Mesothelial cell of epicardium (in vitro differentiated cells): ENCODE results near the gene ITLN2. TPM values are rescaled to one million over a fixed set of nuclear protein-coding genes. Genes with fewer than 3 reads are reported as not detected.
"Not testable (repeated sequence)": the region's sequence is repeated elsewhere in the genome, so short reads cannot be mapped to it uniquely, and the experiment has no call there.

Experiments used
- DNase-seq, 2 experiments: peaks; one replicate each; pipeline ENCODE4 v3.0.0; 2021; ENCODE audit warnings: low spot score in 2 of 2; ENCODE audit not compliant: unreplicated experiment in 2 of 2
- H3K27ac Mint-ChIP-seq: 2 replicates; pipeline ENCODE4 v1.8.0; 2021; ENCODE audit warnings: mixed read lengths
- H3K27me3 Mint-ChIP-seq: 2 replicates; pipeline ENCODE4 v1.8.0; 2021; ENCODE audit warnings: low read depth, mixed read lengths
- H3K36me3 Mint-ChIP-seq: 2 replicates; pipeline ENCODE4 v1.8.0; 2021; ENCODE audit warnings: mixed read lengths
- H3K4me1 Mint-ChIP-seq: 2 replicates; pipeline ENCODE4 v1.8.0; 2021; ENCODE audit warnings: mixed read lengths
- H3K4me3 Mint-ChIP-seq: 2 replicates; pipeline ENCODE4 v1.8.0; 2021; ENCODE audit warnings: mild to moderate bottlenecking, moderate library complexity, mixed read lengths
- H3K9me3 Mint-ChIP-seq: 2 replicates; pipeline ENCODE4 v1.8.0; 2021; ENCODE audit warnings: mixed read lengths
- CTCF ChIP-seq: fragments of 200-600 bp; sonication (generic); IDR thresholded peaks from one replicate; pipeline ENCODE4 v1.5.0; 2021; ENCODE audit warnings: antibody characterized with exemption; ENCODE audit not compliant: unreplicated experiment
- total RNA-seq: library from RNA; stranded (reverse); gene quantifications from 3 replicates; pipeline ENCODE4 v1.2.1, GENCODE V29; 2021

Gene ITLN2
- total RNA-seq, 1 donor from 2014 or later = 0.72 TPM

GRCh38 chr1:160942926-160943325, 11.7 kb downstream of the ITLN2 start:
- Mint-ChIP-seq H3K9me3 (peaks cover 7% of the 10 kb centered on the region), H3K36me3 (no peaks in the 10 kb centered on the region), H3K27me3 (peaks cover 10% of the 10 kb centered on the region), H3K4me3 (no peak overlapping the region), H3K27ac (no peak overlapping the region), H3K4me1 (peaks cover 20% of the 10 kb centered on the region)
- no peak for DNase-seq
- TF ChIP-seq CTCF = no peak

- H3K4me1 Mint-ChIP-seq, H3K36me3 Mint-ChIP-seq, H3K4me3 Mint-ChIP-seq, H3K27ac Mint-ChIP-seq, DNase-seq: not testable (repeated sequence)
- Mint-ChIP-seq H3K27me3 (peaks cover 13% of the 10 kb centered on the region), H3K9me3 (peaks cover 17% of the 10 kb centered on the region)
Observed at GRCh38 chr1:160936666-160937065, 17.9 kb downstream of the ITLN2 start.

GRCh38 chr1:160935527-160936258, 18.9 kb downstream of the ITLN2 start:
- Mint-ChIP-seq H3K4me1 (no peaks in the 10 kb centered on the region), H3K9me3 (peaks cover 17% of the 10 kb centered on the region), H3K27me3 (peaks cover 15% of the 10 kb centered on the region), H3K27ac (no peak overlapping the region), H3K4me3 (no peak overlapping the region), H3K36me3 (peaks cover 1% of the 10 kb centered on the region)
- TF ChIP-seq CTCF = no peak
- DNase-seq = no peak

- H3K36me3 Mint-ChIP-seq, DNase-seq, H3K4me3 Mint-ChIP-seq, H3K27me3 Mint-ChIP-seq, H3K27ac Mint-ChIP-seq, H3K4me1 Mint-ChIP-seq: not testable (repeated sequence)
- peaks cover 11% of the 10 kb centered on the region for H3K9me3 Mint-ChIP-seq
Observed at GRCh38 chr1:160933305-160933704, 21.3 kb downstream of the ITLN2 start.

GRCh38 chr1:160925652-160926244, 28.9 kb downstream of the ITLN2 start:
- no peaks in the 10 kb centered on the region for H3K4me1 Mint-ChIP-seq
- H3K27me3 Mint-ChIP-seq = no peaks in the 10 kb centered on the region
- no peak overlapping the region for H3K4me3 Mint-ChIP-seq
- no peak overlapping the region for H3K27ac Mint-ChIP-seq
- no peak for TF ChIP-seq CTCF
- DNase-seq = no peak
- no peaks in the 10 kb centered on the region for H3K36me3 Mint-ChIP-seq
- H3K9me3 Mint-ChIP-seq = peaks cover 35% of the 10 kb centered on the region

GRCh38 chr1:160924791-160925651, 29.6 kb downstream of the ITLN2 start:
- Mint-ChIP-seq H3K4me1 (no peaks in the 10 kb centered on the region), H3K27ac (no peak overlapping the region), H3K36me3 (no peaks in the 10 kb centered on the region), H3K27me3 (no peaks in the 10 kb centered on the region), H3K4me3 (no peak overlapping the region), H3K9me3 (peaks cover 40% of the 10 kb centered on the region)
- DNase-seq = no peak
- no peak for TF ChIP-seq CTCF
